Measurements from ENCODE around the gene PPIC.

Gene PPIC

GRCh38 chr5:123068368-123068938 is 31.9 kb upstream of the PPIC start:
- DNase-seq (ENCODE audit: low spot score) = no peak

GRCh38 chr5:123066016-123066415 is 29.5 kb upstream of the PPIC start:
- TF ChIP-seq, protein P1, sequence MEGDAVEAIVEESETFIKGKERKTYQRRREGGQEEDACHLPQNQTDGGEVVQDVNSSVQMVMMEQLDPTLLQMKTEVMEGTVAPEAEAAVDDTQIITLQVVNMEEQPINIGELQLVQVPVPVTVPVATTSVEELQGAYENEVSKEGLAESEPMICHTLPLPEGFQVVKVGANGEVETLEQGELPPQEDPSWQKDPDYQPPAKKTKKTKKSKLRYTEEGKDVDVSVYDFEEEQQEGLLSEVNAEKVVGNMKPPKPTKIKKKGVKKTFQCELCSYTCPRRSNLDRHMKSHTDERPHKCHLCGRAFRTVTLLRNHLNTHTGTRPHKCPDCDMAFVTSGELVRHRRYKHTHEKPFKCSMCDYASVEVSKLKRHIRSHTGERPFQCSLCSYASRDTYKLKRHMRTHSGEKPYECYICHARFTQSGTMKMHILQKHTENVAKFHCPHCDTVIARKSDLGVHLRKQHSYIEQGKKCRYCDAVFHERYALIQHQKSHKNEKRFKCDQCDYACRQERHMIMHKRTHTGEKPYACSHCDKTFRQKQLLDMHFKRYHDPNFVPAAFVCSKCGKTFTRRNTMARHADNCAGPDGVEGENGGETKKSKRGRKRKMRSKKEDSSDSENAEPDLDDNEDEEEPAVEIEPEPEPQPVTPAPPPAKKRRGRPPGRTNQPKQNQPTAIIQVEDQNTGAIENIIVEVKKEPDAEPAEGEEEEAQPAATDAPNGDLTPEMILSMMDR (IDR thresholded peaks at IDR 0.05; ENCODE audit: extremely low read depth, missing control alignments) = no peak
- no peak for DNase-seq (ENCODE audit: low spot score)

More at GRCh38 chr5:123068368-123068938, 31.9 kb upstream of the PPIC start:
- TF ChIP-seq, protein P1 (IDR thresholded peaks at IDR 0.05; ENCODE audit: extremely low read depth, missing control alignments) = no peak

DNA sequence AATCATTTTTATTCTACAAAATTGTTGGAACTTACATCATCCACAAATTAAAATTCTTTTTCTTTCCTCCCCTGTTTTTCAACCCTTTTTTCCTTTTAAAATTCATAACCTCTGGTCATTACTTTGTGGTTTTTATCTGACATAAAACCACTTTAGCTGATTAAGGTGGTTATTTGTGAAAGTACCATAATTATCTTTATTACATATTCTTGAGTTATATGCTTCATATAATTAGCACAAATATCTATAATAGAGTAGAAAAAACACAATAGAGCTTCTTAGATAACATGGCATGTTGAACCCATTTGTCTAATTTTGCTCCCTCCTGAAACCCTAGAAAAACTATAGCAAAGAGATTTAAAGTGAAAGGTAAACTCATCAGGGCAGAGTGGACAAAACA is 22.9 kb upstream of the PPIC start:
- TF ChIP-seq, protein P1 (IDR thresholded peaks at IDR 0.05; ENCODE audit: extremely low read depth, missing control alignments) = no peak
- no peak for DNase-seq (ENCODE audit: low spot score)

DNA sequence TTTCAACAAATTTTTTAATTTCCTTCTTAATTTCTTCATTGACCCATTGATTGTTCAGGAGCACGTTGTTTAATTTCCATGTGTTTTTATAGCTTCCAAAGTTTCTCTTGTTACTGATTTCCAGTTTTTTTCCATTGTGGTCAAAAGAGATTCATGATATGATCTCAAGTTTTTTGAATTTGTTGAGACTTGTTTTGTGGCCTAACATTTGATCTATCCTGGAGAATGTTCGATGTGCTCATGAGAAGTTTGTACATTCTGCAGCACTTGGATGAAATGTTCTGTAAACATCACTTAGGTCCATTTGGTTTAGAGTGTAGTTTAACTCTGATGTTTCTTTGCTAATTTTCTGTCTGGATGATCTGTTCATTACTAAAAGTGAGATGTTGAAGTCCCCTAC is 14.7 kb upstream of the PPIC start:
- no peak for DNase-seq (ENCODE audit: low spot score)
- TF ChIP-seq, protein P1 (IDR thresholded peaks at IDR 0.05; ENCODE audit: extremely low read depth, missing control alignments) = no peak

GRCh38 chr5:123047706-123048105 is 11.2 kb upstream of the PPIC start:
- no peak for DNase-seq (ENCODE audit: low spot score)
- TF ChIP-seq, protein P1 (IDR thresholded peaks at IDR 0.05; ENCODE audit: extremely low read depth, missing control alignments) = no peak

DNA sequence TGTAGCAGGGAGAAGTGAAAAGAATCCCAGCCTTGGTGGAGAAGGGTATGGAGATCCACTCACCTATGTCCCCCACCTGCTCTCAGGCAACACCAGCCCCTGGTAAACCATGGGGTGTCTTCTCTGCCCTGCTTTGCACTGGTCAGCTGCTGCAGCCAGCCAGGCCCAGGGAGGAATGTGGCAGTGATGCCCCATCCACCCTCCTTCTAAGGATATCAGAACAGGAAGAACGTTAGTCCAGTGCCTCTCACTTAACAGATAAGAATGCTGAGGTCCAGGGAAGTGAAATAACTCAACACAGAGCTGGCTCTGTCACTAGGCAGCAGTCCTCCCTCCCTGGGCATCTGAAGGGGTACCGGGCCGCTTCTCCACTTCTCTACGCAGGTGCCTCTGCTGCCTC is 9.7 kb upstream of the PPIC start:
- no peak for DNase-seq (ENCODE audit: low spot score)
- TF ChIP-seq, protein P1 (IDR thresholded peaks at IDR 0.05; ENCODE audit: extremely low read depth, missing control alignments) = no peak

DNA sequence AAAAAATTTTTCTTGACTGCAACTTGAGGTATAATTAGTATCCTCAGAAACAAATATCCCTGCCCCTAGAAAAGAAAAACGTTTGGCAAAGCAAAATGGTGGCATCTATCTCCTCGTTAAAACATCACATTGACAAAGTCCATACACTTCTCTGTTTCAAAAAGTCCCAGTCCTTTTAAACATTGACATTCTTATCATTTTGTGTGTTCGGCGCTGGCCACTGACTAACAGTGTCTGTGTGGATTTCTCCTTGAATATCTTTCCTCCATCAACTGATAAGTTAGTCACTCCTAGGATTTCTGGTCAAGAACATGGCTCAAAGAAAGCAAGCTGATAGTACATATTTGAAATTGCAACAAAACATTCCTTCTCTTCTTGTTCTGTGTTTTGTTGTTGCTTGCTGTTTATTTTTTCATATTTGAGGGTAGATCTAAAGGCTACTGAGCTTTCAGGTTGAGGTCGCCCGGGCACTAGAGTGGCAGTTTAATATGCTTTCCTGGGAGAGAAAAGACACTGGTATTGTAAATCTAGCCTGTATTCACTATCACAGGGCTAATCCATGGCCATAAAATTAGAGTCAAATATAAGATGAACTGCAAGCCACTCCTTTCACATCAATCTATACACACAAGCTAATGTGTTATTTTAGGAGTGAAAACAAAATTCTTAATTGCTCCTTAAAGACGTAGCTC is 8.5 kb upstream of the PPIC start:
- no peak for DNase-seq (ENCODE audit: low spot score)
- TF ChIP-seq, protein P1 (IDR thresholded peaks at IDR 0.05; ENCODE audit: extremely low read depth, missing control alignments) = no peak
